ENCODE results near the gene FBXO33. TPM values are rescaled to one million over a fixed set of nuclear protein-coding genes. Genes with fewer than 3 reads are reported as not detected.

The FBXO33 gene
- total RNA-seq, 4 donors from 2014 or later: 6.2 to 15.8 (median 8.5) TPM

DNA sequence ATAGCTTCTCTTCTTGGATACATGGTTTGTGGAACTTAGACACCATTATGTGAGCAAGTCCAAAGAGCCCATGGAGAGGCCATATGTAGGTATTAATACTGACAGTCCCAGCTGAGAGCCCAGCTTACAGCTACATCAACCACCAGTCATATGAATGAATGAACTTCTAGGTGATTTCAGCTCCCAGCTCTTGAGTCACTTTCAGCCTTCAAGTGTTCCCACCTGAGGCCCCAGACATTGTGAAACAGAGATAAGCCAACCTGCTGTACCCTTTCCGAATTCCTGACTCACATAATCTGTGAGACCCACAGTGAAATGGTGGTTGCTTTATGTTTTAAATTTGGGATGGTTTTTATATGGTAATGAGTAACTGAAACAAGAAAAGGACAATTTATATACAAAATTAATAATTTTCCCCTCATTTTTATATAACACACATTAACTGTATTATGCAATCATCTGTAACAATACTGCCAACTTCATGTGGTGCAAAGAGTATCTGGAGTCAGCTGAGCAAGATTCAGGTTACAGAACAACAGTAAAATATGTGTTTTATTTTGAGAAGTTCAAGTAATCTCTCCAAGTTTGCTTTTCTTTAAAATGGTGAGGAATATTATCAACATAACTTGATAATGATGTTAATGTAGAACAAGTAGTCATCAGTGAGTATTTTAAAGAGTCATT, 27.7 kb upstream of the FBXO33 start:
- Histone ChIP-seq H3K27me3 (no peaks in the 10 kb centered on the region), H3K4me1 (no peaks in the 10 kb centered on the region), H3K27ac (no peak overlapping the region), H3K4me3 (no peak overlapping the region), H3K9me3 (no peaks in the 10 kb centered on the region), H3K36me3 (no peaks in the 10 kb centered on the region)
- TF ChIP-seq POLR2A (IDR thresholded peaks at IDR 0.05): no peak
- TF ChIP-seq, protein P1, sequence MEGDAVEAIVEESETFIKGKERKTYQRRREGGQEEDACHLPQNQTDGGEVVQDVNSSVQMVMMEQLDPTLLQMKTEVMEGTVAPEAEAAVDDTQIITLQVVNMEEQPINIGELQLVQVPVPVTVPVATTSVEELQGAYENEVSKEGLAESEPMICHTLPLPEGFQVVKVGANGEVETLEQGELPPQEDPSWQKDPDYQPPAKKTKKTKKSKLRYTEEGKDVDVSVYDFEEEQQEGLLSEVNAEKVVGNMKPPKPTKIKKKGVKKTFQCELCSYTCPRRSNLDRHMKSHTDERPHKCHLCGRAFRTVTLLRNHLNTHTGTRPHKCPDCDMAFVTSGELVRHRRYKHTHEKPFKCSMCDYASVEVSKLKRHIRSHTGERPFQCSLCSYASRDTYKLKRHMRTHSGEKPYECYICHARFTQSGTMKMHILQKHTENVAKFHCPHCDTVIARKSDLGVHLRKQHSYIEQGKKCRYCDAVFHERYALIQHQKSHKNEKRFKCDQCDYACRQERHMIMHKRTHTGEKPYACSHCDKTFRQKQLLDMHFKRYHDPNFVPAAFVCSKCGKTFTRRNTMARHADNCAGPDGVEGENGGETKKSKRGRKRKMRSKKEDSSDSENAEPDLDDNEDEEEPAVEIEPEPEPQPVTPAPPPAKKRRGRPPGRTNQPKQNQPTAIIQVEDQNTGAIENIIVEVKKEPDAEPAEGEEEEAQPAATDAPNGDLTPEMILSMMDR (IDR thresholded peaks at IDR 0.05): no peak
- DNase-seq: no peak

DNA sequence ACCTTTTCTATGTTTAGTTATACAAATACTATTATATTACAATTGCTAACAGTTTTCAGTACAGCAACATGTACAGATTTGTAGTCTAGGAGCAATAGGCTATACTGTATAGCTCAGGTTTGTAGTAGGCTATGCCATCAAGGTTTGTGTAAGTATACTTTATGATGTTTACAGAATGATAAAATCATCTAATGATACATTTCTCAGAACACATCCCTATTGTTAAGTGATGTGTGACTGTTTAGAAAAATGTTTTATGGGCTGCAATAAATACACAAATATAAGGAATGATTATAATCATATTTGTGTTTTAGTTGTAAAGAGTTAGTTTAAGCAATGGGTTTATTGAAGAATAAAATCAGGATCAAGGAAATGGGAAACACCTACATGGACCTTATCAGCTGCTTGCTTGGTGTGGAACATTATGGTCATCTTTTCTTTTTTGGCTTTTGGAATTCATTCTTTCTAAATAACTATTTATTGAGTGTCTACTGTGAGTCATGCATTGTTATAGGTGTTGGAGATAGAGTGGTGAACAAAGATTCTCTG, 24.5 kb upstream of the FBXO33 start:
- Histone ChIP-seq H3K4me3 (no peak overlapping the region), H3K27me3 (no peaks in the 10 kb centered on the region), H3K4me1 (no peaks in the 10 kb centered on the region), H3K36me3 (no peaks in the 10 kb centered on the region), H3K9me3 (no peaks in the 10 kb centered on the region), H3K27ac (no peak overlapping the region)
- no peak for TF ChIP-seq POLR2A (IDR thresholded peaks at IDR 0.05)
- TF ChIP-seq, protein P1 (IDR thresholded peaks at IDR 0.05): no peak
- no peak for DNase-seq

DNA sequence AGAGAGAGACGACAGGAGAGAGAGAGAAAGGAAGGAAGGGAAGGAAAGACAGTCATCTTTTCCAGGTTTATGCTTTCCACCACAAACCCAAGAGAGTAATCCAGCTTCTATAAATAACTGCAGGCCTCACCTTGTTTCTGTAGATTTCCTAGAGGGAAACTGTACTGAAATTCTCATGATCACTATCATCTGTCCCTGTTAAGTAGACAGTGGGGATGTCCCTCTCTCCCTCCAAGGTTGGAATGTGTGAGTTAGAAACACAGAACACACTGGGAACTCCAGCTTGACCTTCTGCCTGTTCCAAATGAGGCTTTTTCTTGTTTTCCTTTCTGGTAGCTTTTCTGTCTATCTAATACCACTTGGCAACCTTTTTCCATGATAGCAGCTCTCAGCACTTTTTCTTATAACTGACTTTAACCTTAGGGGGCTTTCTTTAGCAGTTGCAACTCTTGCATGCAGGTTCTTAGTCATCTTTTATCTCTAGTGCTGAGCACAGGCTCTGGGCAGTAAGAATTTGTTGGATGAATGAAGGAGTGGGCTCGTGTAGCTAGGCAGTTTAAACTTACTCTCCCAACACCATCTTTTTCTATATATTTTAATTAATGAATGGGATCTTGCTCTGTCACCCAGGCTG, 22.8 kb upstream of the FBXO33 start:
- no peak for DNase-seq
- Histone ChIP-seq H3K9me3 (no peaks in the 10 kb centered on the region), H3K36me3 (no peaks in the 10 kb centered on the region), H3K4me1 (no peaks in the 10 kb centered on the region), H3K27me3 (no peaks in the 10 kb centered on the region), H3K27ac (no peak overlapping the region), H3K4me3 (no peak overlapping the region)
- TF ChIP-seq, protein P1 (IDR thresholded peaks at IDR 0.05): no peak
- TF ChIP-seq POLR2A (IDR thresholded peaks at IDR 0.05): no peak

DNA sequence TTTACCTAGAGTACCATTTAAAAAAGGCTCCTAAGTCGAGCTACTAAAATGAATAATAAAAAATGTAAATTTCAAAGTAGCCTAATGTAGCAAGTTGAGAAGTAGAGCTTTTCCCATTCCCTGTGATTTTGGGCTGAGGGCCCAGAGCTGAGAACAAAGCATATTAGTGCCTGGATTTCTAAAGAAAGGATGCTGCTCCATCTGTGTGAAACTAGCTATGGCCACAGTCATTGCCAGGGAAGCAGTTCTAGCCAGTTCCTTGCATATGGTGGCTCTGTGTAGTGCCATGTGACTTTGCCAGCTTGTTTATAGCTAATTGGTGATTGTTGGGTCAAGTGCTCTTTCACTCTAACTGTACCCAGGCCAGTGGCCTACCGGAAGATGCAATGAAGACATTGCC, 20.4 kb upstream of the FBXO33 start:
- no peaks in the 10 kb centered on the region for H3K9me3 ChIP-seq
- TF ChIP-seq, protein P1 (IDR thresholded peaks at IDR 0.05): no peak
- no peak for TF ChIP-seq POLR2A (IDR thresholded peaks at IDR 0.05)

DNA sequence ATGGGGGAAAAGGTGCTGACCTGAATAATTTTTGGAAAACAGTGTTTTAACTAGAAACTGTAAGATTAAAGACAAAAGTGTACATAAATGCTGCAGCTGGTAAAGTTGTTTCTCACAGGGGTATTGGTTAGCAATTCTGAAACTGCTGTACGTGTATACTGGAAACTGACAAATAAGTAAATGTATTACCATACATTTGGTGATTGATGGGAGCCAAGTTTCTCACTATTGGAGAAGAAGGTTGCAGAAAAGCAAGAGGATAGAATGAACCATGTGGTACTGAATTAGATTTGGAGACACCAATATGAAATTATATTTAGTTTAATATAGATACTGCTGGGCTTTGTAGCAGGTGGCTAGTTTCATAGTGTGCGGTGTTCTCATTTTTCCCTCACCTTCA, 19.6 kb upstream of the FBXO33 start:
- Histone ChIP-seq H3K27me3 (no peaks in the 10 kb centered on the region), H3K9me3 (no peaks in the 10 kb centered on the region), H3K4me3 (no peak overlapping the region), H3K4me1 (no peaks in the 10 kb centered on the region), H3K36me3 (no peaks in the 10 kb centered on the region), H3K27ac (no peak overlapping the region)
- DNase-seq: no peak
- no peak for TF ChIP-seq POLR2A (IDR thresholded peaks at IDR 0.05)

More for the DNA sequence above, 20.4 kb upstream of the FBXO33 start:
- H3K4me3 ChIP-seq: no peak overlapping the region
- no peak overlapping the region for H3K27ac ChIP-seq
- no peaks in the 10 kb centered on the region for H3K4me1 ChIP-seq
- no peak for DNase-seq
- H3K36me3 ChIP-seq: no peaks in the 10 kb centered on the region
- H3K27me3 ChIP-seq: no peaks in the 10 kb centered on the region

DNA sequence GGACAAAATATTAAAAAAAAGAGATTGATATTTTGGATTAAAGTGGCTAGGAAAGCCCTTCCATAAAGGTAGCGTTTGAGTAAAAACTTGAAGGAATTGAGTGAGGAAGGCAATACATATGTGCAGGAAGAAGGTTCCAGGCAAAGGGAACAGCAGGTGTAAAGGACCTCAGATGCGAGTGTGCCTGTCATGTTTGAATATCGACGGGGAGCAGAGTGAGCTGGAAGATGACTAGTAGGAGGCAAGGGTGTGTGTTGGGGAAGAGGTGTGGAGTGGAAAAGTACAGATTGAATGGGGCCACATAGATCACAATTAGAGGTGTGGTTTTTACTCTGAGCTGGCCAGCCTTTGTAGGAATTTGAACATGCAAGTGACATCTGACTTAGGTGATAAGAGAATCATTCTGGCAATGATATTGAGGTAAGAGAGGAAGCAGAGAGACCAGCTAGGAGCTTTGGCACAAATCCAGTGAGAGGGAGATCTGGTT, 15.0 kb upstream of the FBXO33 start:
- DNase-seq: no peak
- Histone ChIP-seq H3K4me1 (no peaks in the 10 kb centered on the region), H3K27me3 (no peaks in the 10 kb centered on the region), H3K36me3 (no peaks in the 10 kb centered on the region), H3K27ac (no peak overlapping the region), H3K4me3 (no peak overlapping the region), H3K9me3 (no peaks in the 10 kb centered on the region)
- TF ChIP-seq, protein P1 (IDR thresholded peaks at IDR 0.05): no peak
- TF ChIP-seq POLR2A (IDR thresholded peaks at IDR 0.05): no peak
